HepG2 (cell line): ENCODE measurements around the gene FAF1.

Experiments used
- ELF4 ChIP-seq: sonication (generic); formaldehyde crosslinking; IDR thresholded peaks from 2 replicates; pipeline ENCODE4 v1.5.0; 2020; ENCODE audit warnings: missing genetic modification reagents, mild to moderate bottlenecking, moderate library complexity, borderline replicate concordance
- SIN3A ChIP-seq: IDR thresholded peaks from 2 replicates; pipeline ENCODE4 v1.6.1; 2011; ENCODE audit warnings: low read depth, mild to moderate bottlenecking, control low read depth, low read length, borderline replicate concordance

DNA sequence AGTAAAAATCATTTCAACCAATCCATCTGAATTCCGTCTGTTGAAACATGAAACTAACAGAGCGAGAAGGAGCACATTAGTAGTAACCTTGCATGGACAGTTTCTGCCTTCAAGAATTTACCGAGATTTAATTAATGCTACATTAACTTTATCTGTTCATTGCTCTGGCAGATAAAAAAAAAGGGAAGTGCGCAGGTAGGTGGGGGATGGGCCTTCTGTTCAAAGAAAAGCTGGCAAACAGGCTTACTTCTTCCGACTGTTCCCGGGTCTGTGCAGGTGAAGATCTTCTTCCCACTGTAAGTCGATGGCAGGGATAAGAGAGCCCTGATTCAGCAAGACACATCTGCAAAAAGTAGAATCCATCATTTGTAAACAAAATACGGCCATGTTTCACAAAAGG lies 364.2 kb downstream of the FAF1 start:
- no peak for TF ChIP-seq ELF4 (CRISPR knock-in tag)
- no peak for TF ChIP-seq SIN3A
